Measurements from ENCODE around the gene CXXC5.

GRCh38 chr5:139601429-139601828, 46.7 kb upstream of the CXXC5 start:
- TF ChIP-seq CTCF (IDR thresholded peaks at IDR 0.05) (no peak), EZH2 (IDR thresholded peaks at IDR 0.05) (no peak), EZH2phosphoT487 (IDR thresholded peaks at IDR 0.05) (no peak)
